SK-N-SH (cell line): ENCODE measurements around the gene ZNF491. TPM values are rescaled to one million over a fixed set of nuclear protein-coding genes. Genes with fewer than 3 reads are reported as not detected.

Source experiments
- CTCF ChIA-PET: fragments of 300-600, 350-600 bp; formaldehyde crosslinking; extraction: SDS; loops from one replicate; lab custom pipeline; 2021; lab: Yijun Ruan, JAX
- POLR2A ChIA-PET: fragments of 350-600 bp; sonication (Branson Sonifier 250); formaldehyde crosslinking; extraction: SDS; loops from one replicate; lab custom pipeline; 2020; ENCODE audit warnings: antibody characterized with exemption, inconsistent platforms; lab: Yijun Ruan, JAX
- DNase-seq: peaks from one replicate; pipeline ENCODE4 v3.0.0; 2012
- H2AFZ ChIP-seq: fragments of 200-600 bp; sonication (generic); 2 replicates; pipeline ENCODE4 v1.8.1; 2016; ENCODE audit warnings: antibody characterized with exemption, mild to moderate bottlenecking, low read depth
- H3F3A ChIP-seq: fragments of 200-600 bp; sonication (generic); replicated peaks from 2 replicates; pipeline ENCODE3; 2016; ENCODE audit warnings: antibody characterized with exemption, mild to moderate bottlenecking; ENCODE audit not compliant: insufficient read depth
- H3K27ac ChIP-seq, 2 experiments: fragments of 200-500 bp in 1 of 2; fragments of 200-600 bp in 1 of 2; sonication (Bioruptor generic) in 1 of 2; sonication (generic), shearing (Covaris generic) in 1 of 2; 2 replicates each; pipeline versions ENCODE4 v1.5.1 to v1.6.1; 2014 to 2016; ENCODE audit warnings: low read depth in 2 of 2, inconsistent platforms in 1 of 2, low read length in 1 of 2, mild to moderate bottlenecking in 1 of 2, mixed read lengths in 1 of 2
- H3K27me3 ChIP-seq: fragments of 200-600 bp; sonication (generic), shearing (Covaris generic); 2 replicates; pipeline ENCODE4 v1.6.1; 2016; ENCODE audit warnings: mixed run types; ENCODE audit not compliant: insufficient read depth
- H3K36me3 ChIP-seq, 2 experiments: fragments of 200-500 bp in 1 of 2; fragments of 200-600 bp in 1 of 2; sonication (Bioruptor generic) in 1 of 2; sonication (generic) in 1 of 2; replicated peaks in 1 of 2; 2 replicates each; pipeline versions ENCODE3 to v1.5.1; 2014 to 2016; ENCODE audit warnings: low read length in 1 of 2, mild to moderate bottlenecking in 1 of 2; ENCODE audit not compliant: insufficient read depth in 2 of 2, control insufficient read depth in 1 of 2
- H3K4me1 ChIP-seq, 2 experiments: fragments of 200-500 bp in 1 of 2; fragments of 200-600 bp in 1 of 2; sonication (Bioruptor generic) in 1 of 2; sonication (generic), shearing (Covaris generic) in 1 of 2; 2 replicates each; pipeline versions ENCODE4 v1.5.1 to v1.6.1; 2014 to 2016; ENCODE audit warnings: low read depth in 1 of 2, low read length in 1 of 2, mixed run types in 1 of 2; ENCODE audit not compliant: insufficient read depth in 2 of 2, control insufficient read depth in 1 of 2
- H3K4me2 ChIP-seq: fragments of 200-600 bp; sonication (generic), shearing (Covaris generic); 2 replicates; pipeline ENCODE4 v1.6.1; 2017; ENCODE audit warnings: mixed run types
- H3K4me3 ChIP-seq, 2 experiments: fragments of 200-500 bp in 1 of 2; fragments of 200-600 bp in 1 of 2; sonication (Bioruptor generic) in 1 of 2; sonication (generic), shearing (Covaris generic) in 1 of 2; 2 replicates each; pipeline versions ENCODE4 v1.5.1 to v1.8.1; 2014 to 2016; ENCODE audit warnings: low read depth in 2 of 2, inconsistent platforms in 1 of 2, low read length in 1 of 2, mild to moderate bottlenecking in 1 of 2, mixed read lengths in 1 of 2, moderate library complexity in 1 of 2
- H3K79me2 ChIP-seq: fragments of 200-600 bp; sonication (generic); 2 replicates; pipeline ENCODE4 v1.8.1; 2017; ENCODE audit warnings: mild to moderate bottlenecking; ENCODE audit not compliant: insufficient read depth
- H3K9ac ChIP-seq: fragments of 200-600 bp; sonication (generic); 2 replicates; pipeline ENCODE4 v1.6.1; 2017; ENCODE audit warnings: mixed run types
- H3K9me2 ChIP-seq: fragments of 200-600 bp; sonication (generic); 2 replicates; pipeline ENCODE4 v1.6.1; 2017; ENCODE audit warnings: mixed run types
- H3K9me3 ChIP-seq: fragments of 200-600 bp; sonication (generic); 2 replicates; pipeline ENCODE4 v1.6.1; 2017; ENCODE audit warnings: mixed run types, mild to moderate bottlenecking, moderate library complexity
- H4K20me1 ChIP-seq: fragments of 200-600 bp; sonication (generic); 2 replicates; pipeline ENCODE4 v1.6.1; 2017; ENCODE audit warnings: mild to moderate bottlenecking, mixed run types; ENCODE audit not compliant: insufficient read depth
- CHD2 ChIP-seq: fragments of 150-350 bp; IDR thresholded peaks from 2 replicates; pipeline ENCODE4 v1.6.1; 2018; ENCODE audit warnings: low read length; ENCODE audit not compliant: partially characterized antibody
- ELF1 ChIP-seq: IDR thresholded peaks from 2 replicates; pipeline ENCODE4 v1.4.0; 2012
- EP300 ChIP-seq, 2 experiments: IDR thresholded peaks; 2 replicates each; pipeline versions ENCODE4 v1.4.0 to v1.6.1; 2012; ENCODE audit warnings: borderline replicate concordance in 1 of 2, low read depth in 1 of 2, low read length in 1 of 2
- FOSL2 ChIP-seq: IDR thresholded peaks from 2 replicates; pipeline ENCODE4 v1.4.0; 2012; ENCODE audit warnings: low read depth, mild to moderate bottlenecking, moderate library complexity, borderline replicate concordance
- FOXJ3 ChIP-seq: sonication (generic); formaldehyde crosslinking; IDR thresholded peaks from 2 replicates; pipeline ENCODE4 v1.5.1; 2020; ENCODE audit warnings: mild to moderate bottlenecking, missing genetic modification reagents
- GATA2 ChIP-seq: sonication (generic); formaldehyde crosslinking; IDR thresholded peaks from 2 replicates; pipeline ENCODE4 v1.5.0; 2020; ENCODE audit warnings: mild to moderate bottlenecking, missing genetic modification reagents
- IRF3 ChIP-seq: fragments of 150-350 bp; IDR thresholded peaks from 2 replicates; pipeline ENCODE4 v1.6.1; 2016; ENCODE audit warnings: mild to moderate bottlenecking, low read depth, low read length
- JUND ChIP-seq: IDR thresholded peaks from 2 replicates; pipeline ENCODE4 v1.4.0; 2012
- MAX ChIP-seq: IDR thresholded peaks from 2 replicates; pipeline ENCODE4 v1.4.0; 2012; ENCODE audit warnings: low read depth
- MEF2A ChIP-seq: IDR thresholded peaks from 2 replicates; pipeline ENCODE4 v1.4.0; 2012; ENCODE audit warnings: low read depth, borderline replicate concordance
- NRF1 ChIP-seq: IDR thresholded peaks from 2 replicates; pipeline ENCODE4 v1.6.1; 2012; ENCODE audit warnings: low read depth, mild to moderate bottlenecking, low read length
- POLR2AphosphoS5 ChIP-seq: IDR thresholded peaks from 2 replicates; pipeline ENCODE4 v1.6.1; 2012; ENCODE audit warnings: low read depth, low read length
- RAD21 ChIP-seq: IDR thresholded peaks from 2 replicates; pipeline ENCODE4 v1.6.1; 2012; ENCODE audit warnings: mild to moderate bottlenecking, low read length
- RCOR1 ChIP-seq: fragments of 150-350 bp; IDR thresholded peaks from 2 replicates; pipeline ENCODE4 v1.6.1; 2017; ENCODE audit warnings: antibody characterized with exemption, low read length
- REST ChIP-seq: IDR thresholded peaks from 2 replicates; pipeline ENCODE4 v1.6.1; 2012; ENCODE audit warnings: mild to moderate bottlenecking, low read depth, low read length, moderate library complexity
- RFX5 ChIP-seq: IDR thresholded peaks from 2 replicates; pipeline ENCODE4 v1.6.1; 2012; ENCODE audit warnings: mild to moderate bottlenecking, improper control_type of control experiment, low read length
- TAF1 ChIP-seq: IDR thresholded peaks from 2 replicates; pipeline ENCODE4 v1.6.1; 2012; ENCODE audit warnings: low read depth, mild to moderate bottlenecking, low read length, moderate library complexity, borderline replicate concordance
- TCF12 ChIP-seq: IDR thresholded peaks from 2 replicates; pipeline ENCODE4 v1.4.0; 2012
- USF2 ChIP-seq: fragments of 150-350 bp; IDR thresholded peaks from 2 replicates; pipeline ENCODE4 v1.6.1; 2017; ENCODE audit warnings: antibody characterized with exemption, low read length, low read depth, borderline replicate concordance
- ZBTB33 ChIP-seq: IDR thresholded peaks from 2 replicates; pipeline ENCODE4 v1.4.0; 2012; ENCODE audit warnings: low read depth, borderline replicate concordance
- WGBS: methylation state at CpG from one replicate; pipeline ENCODE4 v1.1.6; 2017; ENCODE audit warnings: low lambda C conversion rate; 5-methylcytosine and 5-hydroxymethylcytosine counted together
- polyA plus RNA-seq, 3 experiments: library from polyadenylated mRNA; depleted of rRNA; stranded (reverse); fragments of >200 nt; gene quantifications; 2 replicates each; pipeline ENCODE4 v1.2.3, GENCODE V29; 2012

ZNF491 gene
- polyA plus RNA-seq, 1 of the 3 experiments (the other 2 are of a cell fraction) = 0.77 TPM

GRCh38 chr19:11749751-11750150, 48.6 kb upstream of the ZNF491 start:
- TF ChIP-seq RCOR1 (no peak), GATA2 (CRISPR knock-in tag) (no peak), FOXJ3 (CRISPR knock-in tag) (no peak), USF2 (no peak), EP300 (IDR thresholded peaks at IDR 0.05; ENCODE audit: borderline replicate concordance in 1 of 2, low read depth in 1 of 2, low read length in 1 of 2) (no peak), ZBTB33 (no peak)
- Histone ChIP-seq H3K9me2 (no peaks in the 10 kb centered on the region), H3K9me3 (peaks cover 7% of the 10 kb centered on the region; the same call in 1 of the 2 replicates), H3K79me2 (no peaks in the 10 kb centered on the region), H3K27ac (no peak overlapping the region), H3F3A (no peaks in the 10 kb centered on the region), H3K36me3 (no peaks in the 10 kb centered on the region), H3K4me3 (no peak overlapping the region), H3K27me3 (no peaks in the 10 kb centered on the region), H3K4me2 (no peak overlapping the region), H2AFZ (no peak overlapping the region), H3K4me1 (no peaks in the 10 kb centered on the region), H3K9ac (no peak overlapping the region), H4K20me1 (no peaks in the 10 kb centered on the region)
- ChIA-PET CTCF (interaction anchor here (1.0 kb wide), 1 partner anchor 48 kb away, joined by 4 read pairs; the partner anchor contains the start of gene ZNF491), POLR2A (no interaction called here)
- 2% methylated on average over 2 of the region's 2 CpGs for WGBS
- no peak for DNase-seq

- no peaks in the 10 kb centered on the region for H3F3A ChIP-seq
- CTCF ChIA-PET = no interaction called here
- TF ChIP-seq IRF3 (no peak), USF2 (no peak), NRF1 (no peak), REST (no peak), FOXJ3 (CRISPR knock-in tag) (no peak), TAF1 (no peak), MEF2A (no peak), ELF1 (no peak), FOSL2 (no peak), RAD21 (no peak), MAX (no peak), JUND (no peak), POLR2AphosphoS5 (no peak), TCF12 (no peak), CHD2 (no peak), RFX5 (no peak)
These were observed 46.0 kb upstream of the ZNF491 start for GRCh38 chr19:11752244-11752736.

More at GRCh38 chr19:11752244-11752736, 46.0 kb upstream of the ZNF491 start:
- H4K20me1 ChIP-seq = no peaks in the 10 kb centered on the region
- no peak for DNase-seq
- no peak overlapping the region for H3K27ac ChIP-seq
- H3K27me3 ChIP-seq = no peaks in the 10 kb centered on the region
- H2AFZ ChIP-seq = no peak overlapping the region
- no peak overlapping the region for H3K4me2 ChIP-seq
- no peak overlapping the region for H3K4me3 ChIP-seq
- no peak overlapping the region for H3K9ac ChIP-seq
- H3K9me2 ChIP-seq = no peaks in the 10 kb centered on the region
- no peaks in the 10 kb centered on the region for H3K79me2 ChIP-seq
- no peaks in the 10 kb centered on the region for H3K36me3 ChIP-seq
- POLR2A ChIA-PET = no interaction called here
- 0% methylated on average over 2 of the region's 2 CpGs for WGBS
- H3K4me1 ChIP-seq = no peaks in the 10 kb centered on the region
- H3K9me3 ChIP-seq = peaks cover 7% of the 10 kb centered on the region; the same call in 1 of the 2 replicates
